GM23338 (cell line): ENCODE results near the gene HDAC9.

Experiments
- CREB1 ChIP-seq: fragments of 250-450 bp; sonication (Bioruptor Pico); IDR thresholded peaks from 2 replicates; pipeline ENCODE4 v1.5.0; 2020; ENCODE audit warnings: low read depth, mild to moderate bottlenecking, moderate library complexity
- EZH2 ChIP-seq: fragments of 200-600 bp; sonication (generic); IDR thresholded peaks from one replicate; pipeline ENCODE4 v1.8.0; 2017; ENCODE audit warnings: antibody characterized with exemption, mild to moderate bottlenecking, low read depth; ENCODE audit not compliant: unreplicated experiment
- EZH2phosphoT487 ChIP-seq: fragments of 200-600 bp; sonication (generic); IDR thresholded peaks from one replicate; pipeline ENCODE4 v1.8.1; 2018; ENCODE audit warnings: antibody characterized with exemption; ENCODE audit not compliant: unreplicated experiment
- NANOG ChIP-seq: IDR thresholded peaks from 2 replicates; pipeline ENCODE4 v1.6.1; 2016; ENCODE audit warnings: antibody characterized with exemption, borderline replicate concordance
- POLR2AphosphoS5 ChIP-seq: IDR thresholded peaks from 2 replicates; pipeline ENCODE4 v1.6.1; 2016; ENCODE audit warnings: antibody characterized with exemption, low read depth
- STAT1 ChIP-seq: IDR thresholded peaks from one replicate; pipeline ENCODE4 v1.6.1; 2016; ENCODE audit warnings: antibody characterized with exemption; ENCODE audit not compliant: unreplicated experiment
- ZNF114 ChIP-seq: fragments of 250-450 bp; sonication (Bioruptor Pico); IDR thresholded peaks from 2 replicates; pipeline ENCODE4 v1.5.0; 2020; ENCODE audit warnings: mild to moderate bottlenecking, moderate library complexity
- ZNF331 ChIP-seq: fragments of 250-450 bp; sonication (Bioruptor Pico); IDR thresholded peaks from 2 replicates; pipeline ENCODE4 v1.5.0; 2020; ENCODE audit warnings: low read depth, mild to moderate bottlenecking, moderate library complexity
- TF ChIP-seq, protein P1 (sequence below), 2 experiments: fragments of 200-600 bp in 1 of 2; sonication (generic) in 1 of 2; conservative IDR thresholded peaks; 2 replicates each; pipeline versions ENCODE4 v1.5.1 to v1.6.1; 2016 to 2017; ENCODE audit warnings: antibody characterized with exemption in 2 of 2, low read depth in 2 of 2, mild to moderate bottlenecking in 2 of 2, moderate library complexity in 1 of 2
- TF ChIP-seq, protein P2 (sequence below): IDR thresholded peaks from one replicate; pipeline ENCODE4 v1.6.1; 2018; ENCODE audit warnings: antibody characterized with exemption; ENCODE audit not compliant: unreplicated experiment
- TF ChIP-seq, protein P3 (sequence below): fragments of 250-450 bp; sonication (Bioruptor Pico); IDR thresholded peaks from 2 replicates; pipeline ENCODE4 v1.5.0; 2020; ENCODE audit warnings: mild to moderate bottlenecking, moderate library complexity
- TF ChIP-seq, protein P4 (sequence below): IDR thresholded peaks from 2 replicates; pipeline ENCODE4 v1.6.1; 2016; ENCODE audit warnings: antibody characterized with exemption

DNA sequence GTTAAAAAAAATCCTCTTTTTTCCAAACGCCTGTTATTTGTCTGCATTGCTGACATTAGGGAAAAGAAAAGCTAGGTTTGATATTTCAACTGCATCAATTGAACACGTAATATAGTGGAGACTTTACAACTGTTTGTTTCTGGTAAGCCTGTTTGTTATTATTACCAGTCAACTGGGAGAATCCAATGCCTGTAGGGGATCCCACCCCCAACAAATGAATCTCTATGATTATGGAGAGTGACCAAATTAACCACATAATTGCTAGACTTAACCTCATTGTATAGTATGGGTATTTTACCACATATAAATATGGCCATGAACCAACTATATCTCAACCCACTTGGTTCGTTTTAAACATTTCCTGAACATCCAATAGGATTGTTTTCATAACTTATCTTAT is 405.8 kb downstream of the HDAC9 start:
- TF ChIP-seq EZH2phosphoT487 (no peak), POLR2AphosphoS5 (no peak), EZH2 (no peak), ZNF331 (CRISPR knock-in tag) (no peak), CREB1 (CRISPR knock-in tag) (no peak), ZNF114 (CRISPR knock-in tag) (no peak), STAT1 (no peak), NANOG (no peak)
- TF ChIP-seq, protein P1, sequence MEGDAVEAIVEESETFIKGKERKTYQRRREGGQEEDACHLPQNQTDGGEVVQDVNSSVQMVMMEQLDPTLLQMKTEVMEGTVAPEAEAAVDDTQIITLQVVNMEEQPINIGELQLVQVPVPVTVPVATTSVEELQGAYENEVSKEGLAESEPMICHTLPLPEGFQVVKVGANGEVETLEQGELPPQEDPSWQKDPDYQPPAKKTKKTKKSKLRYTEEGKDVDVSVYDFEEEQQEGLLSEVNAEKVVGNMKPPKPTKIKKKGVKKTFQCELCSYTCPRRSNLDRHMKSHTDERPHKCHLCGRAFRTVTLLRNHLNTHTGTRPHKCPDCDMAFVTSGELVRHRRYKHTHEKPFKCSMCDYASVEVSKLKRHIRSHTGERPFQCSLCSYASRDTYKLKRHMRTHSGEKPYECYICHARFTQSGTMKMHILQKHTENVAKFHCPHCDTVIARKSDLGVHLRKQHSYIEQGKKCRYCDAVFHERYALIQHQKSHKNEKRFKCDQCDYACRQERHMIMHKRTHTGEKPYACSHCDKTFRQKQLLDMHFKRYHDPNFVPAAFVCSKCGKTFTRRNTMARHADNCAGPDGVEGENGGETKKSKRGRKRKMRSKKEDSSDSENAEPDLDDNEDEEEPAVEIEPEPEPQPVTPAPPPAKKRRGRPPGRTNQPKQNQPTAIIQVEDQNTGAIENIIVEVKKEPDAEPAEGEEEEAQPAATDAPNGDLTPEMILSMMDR (conservative IDR thresholded peaks at IDR 0.05; ENCODE audit: low read depth in 2 of 2): no peak
- TF ChIP-seq, protein P2, sequence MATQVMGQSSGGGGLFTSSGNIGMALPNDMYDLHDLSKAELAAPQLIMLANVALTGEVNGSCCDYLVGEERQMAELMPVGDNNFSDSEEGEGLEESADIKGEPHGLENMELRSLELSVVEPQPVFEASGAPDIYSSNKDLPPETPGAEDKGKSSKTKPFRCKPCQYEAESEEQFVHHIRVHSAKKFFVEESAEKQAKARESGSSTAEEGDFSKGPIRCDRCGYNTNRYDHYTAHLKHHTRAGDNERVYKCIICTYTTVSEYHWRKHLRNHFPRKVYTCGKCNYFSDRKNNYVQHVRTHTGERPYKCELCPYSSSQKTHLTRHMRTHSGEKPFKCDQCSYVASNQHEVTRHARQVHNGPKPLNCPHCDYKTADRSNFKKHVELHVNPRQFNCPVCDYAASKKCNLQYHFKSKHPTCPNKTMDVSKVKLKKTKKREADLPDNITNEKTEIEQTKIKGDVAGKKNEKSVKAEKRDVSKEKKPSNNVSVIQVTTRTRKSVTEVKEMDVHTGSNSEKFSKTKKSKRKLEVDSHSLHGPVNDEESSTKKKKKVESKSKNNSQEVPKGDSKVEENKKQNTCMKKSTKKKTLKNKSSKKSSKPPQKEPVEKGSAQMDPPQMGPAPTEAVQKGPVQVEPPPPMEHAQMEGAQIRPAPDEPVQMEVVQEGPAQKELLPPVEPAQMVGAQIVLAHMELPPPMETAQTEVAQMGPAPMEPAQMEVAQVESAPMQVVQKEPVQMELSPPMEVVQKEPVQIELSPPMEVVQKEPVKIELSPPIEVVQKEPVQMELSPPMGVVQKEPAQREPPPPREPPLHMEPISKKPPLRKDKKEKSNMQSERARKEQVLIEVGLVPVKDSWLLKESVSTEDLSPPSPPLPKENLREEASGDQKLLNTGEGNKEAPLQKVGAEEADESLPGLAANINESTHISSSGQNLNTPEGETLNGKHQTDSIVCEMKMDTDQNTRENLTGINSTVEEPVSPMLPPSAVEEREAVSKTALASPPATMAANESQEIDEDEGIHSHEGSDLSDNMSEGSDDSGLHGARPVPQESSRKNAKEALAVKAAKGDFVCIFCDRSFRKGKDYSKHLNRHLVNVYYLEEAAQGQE: no peak
- TF ChIP-seq, protein P3, sequence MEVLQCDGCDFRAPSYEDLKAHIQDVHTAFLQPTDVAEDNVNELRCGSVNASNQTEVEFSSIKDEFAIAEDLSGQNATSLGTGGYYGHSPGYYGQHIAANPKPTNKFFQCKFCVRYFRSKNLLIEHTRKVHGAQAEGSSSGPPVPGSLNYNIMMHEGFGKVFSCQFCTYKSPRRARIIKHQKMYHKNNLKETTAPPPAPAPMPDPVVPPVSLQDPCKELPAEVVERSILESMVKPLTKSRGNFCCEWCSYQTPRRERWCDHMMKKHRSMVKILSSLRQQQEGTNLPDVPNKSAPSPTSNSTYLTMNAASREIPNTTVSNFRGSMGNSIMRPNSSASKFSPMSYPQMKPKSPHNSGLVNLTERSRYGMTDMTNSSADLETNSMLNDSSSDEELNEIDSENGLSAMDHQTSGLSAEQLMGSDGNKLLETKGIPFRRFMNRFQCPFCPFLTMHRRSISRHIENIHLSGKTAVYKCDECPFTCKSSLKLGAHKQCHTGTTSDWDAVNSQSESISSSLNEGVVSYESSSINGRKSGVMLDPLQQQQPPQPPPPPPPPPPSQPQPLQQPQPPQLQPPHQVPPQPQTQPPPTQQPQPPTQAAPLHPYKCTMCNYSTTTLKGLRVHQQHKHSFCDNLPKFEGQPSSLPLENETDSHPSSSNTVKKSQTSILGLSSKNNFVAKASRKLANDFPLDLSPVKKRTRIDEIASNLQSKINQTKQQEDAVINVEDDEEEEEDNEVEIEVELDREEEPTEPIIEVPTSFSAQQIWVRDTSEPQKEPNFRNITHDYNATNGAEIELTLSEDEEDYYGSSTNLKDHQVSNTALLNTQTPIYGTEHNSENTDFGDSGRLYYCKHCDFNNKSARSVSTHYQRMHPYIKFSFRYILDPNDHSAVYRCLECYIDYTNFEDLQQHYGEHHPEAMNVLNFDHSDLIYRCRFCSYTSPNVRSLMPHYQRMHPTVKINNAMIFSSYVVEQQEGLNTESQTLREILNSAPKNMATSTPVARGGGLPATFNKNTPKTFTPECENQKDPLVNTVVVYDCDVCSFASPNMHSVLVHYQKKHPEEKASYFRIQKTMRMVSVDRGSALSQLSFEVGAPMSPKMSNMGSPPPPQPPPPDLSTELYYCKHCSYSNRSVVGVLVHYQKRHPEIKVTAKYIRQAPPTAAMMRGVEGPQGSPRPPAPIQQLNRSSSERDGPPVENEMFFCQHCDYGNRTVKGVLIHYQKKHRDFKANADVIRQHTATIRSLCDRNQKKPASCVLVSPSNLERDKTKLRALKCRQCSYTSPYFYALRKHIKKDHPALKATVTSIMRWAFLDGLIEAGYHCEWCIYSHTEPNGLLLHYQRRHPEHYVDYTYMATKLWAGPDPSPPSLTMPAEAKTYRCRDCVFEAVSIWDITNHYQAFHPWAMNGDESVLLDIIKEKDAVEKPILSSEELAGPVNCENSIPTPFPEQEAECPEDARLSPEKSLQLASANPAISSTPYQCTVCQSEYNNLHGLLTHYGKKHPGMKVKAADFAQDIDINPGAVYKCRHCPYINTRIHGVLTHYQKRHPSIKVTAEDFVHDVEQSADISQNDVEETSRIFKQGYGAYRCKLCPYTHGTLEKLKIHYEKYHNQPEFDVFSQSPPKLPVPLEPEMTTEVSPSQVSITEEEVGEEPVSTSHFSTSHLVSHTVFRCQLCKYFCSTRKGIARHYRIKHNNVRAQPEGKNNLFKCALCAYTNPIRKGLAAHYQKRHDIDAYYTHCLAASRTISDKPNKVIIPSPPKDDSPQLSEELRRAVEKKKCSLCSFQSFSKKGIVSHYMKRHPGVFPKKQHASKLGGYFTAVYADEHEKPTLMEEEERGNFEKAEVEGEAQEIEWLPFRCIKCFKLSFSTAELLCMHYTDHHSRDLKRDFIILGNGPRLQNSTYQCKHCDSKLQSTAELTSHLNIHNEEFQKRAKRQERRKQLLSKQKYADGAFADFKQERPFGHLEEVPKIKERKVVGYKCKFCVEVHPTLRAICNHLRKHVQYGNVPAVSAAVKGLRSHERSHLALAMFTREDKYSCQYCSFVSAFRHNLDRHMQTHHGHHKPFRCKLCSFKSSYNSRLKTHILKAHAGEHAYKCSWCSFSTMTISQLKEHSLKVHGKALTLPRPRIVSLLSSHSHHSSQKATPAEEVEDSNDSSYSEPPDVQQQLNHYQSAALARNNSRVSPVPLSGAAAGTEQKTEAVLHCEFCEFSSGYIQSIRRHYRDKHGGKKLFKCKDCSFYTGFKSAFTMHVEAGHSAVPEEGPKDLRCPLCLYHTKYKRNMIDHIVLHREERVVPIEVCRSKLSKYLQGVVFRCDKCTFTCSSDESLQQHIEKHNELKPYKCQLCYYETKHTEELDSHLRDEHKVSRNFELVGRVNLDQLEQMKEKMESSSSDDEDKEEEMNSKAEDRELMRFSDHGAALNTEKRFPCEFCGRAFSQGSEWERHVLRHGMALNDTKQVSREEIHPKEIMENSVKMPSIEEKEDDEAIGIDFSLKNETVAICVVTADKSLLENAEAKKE (CRISPR knock-in tag): no peak
- TF ChIP-seq, protein P4, sequence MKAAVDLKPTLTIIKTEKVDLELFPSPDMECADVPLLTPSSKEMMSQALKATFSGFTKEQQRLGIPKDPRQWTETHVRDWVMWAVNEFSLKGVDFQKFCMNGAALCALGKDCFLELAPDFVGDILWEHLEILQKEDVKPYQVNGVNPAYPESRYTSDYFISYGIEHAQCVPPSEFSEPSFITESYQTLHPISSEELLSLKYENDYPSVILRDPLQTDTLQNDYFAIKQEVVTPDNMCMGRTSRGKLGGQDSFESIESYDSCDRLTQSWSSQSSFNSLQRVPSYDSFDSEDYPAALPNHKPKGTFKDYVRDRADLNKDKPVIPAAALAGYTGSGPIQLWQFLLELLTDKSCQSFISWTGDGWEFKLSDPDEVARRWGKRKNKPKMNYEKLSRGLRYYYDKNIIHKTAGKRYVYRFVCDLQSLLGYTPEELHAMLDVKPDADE: no peak
